ENCODE measurements around the gene WIPF3.

The WIPF3 gene

DNA sequence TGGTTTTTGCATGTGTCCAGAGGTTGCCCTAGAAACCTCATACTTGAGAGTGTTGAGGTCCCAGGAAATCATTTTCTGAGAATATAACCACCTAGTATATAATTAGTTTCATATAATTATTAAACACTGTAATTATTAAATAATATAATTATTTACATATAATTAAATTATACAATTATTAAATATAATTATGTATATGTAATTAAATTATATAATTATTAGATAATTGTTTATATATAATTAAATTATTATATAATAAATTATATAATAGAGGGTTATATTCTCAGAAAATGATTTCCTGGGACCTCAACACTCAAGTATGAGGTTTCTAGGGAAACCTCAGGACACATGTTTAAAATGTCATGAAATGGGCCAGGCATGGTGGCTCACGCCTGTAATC, 155.7 kb downstream of the WIPF3 start:
- no peak for DNase-seq (ENCODE audit: low read depth)
- no peak overlapping the region for H3K4me3 ChIP-seq (ENCODE audit: low read depth, low read length)
- no peak for TF ChIP-seq CTCF (IDR thresholded peaks at IDR 0.05; ENCODE audit: low read depth, low read length, missing control alignments)

- no peak for TF ChIP-seq CTCF (IDR thresholded peaks at IDR 0.05; ENCODE audit: low read depth, low read length, missing control alignments)
- H3K4me3 ChIP-seq (ENCODE audit: low read depth, low read length), result no peak overlapping the region
- DNase-seq (ENCODE audit: low read depth), result no peak
These were observed 158.7 kb downstream of the WIPF3 start for GRCh38 chr7:29965030-29965429.

All from GM12864 (cell line).